ENCODE measurements around the gene STX8. TPM values are rescaled to one million over a fixed set of nuclear protein-coding genes. Genes with fewer than 3 reads are reported as not detected.

STX8 gene
- total RNA-seq, 1 donor from 2014 or later = 28.6 TPM

- no peak for ATAC-seq
Observed at GRCh38 chr17:9315360-9315759, 260.3 kb downstream of the STX8 start.

GRCh38 chr17:9313346-9313745 lies 262.3 kb downstream of the STX8 start:
- ATAC-seq = no peak

More at GRCh38 chr17:9315360-9315759, 260.3 kb downstream of the STX8 start:
- DNase-seq (ENCODE audit: low spot score) = no peak

GRCh38 chr17:9309216-9309615 lies 266.4 kb downstream of the STX8 start:
- DNase-seq (ENCODE audit: low spot score) (no peak), ATAC-seq (no peak)

More at GRCh38 chr17:9313346-9313745, 262.3 kb downstream of the STX8 start:
- DNase-seq (ENCODE audit: low spot score) = no peak

GRCh38 chr17:9308069-9308468 lies 267.6 kb downstream of the STX8 start:
- no peak for ATAC-seq

GRCh38 chr17:9307313-9307998 lies 268.2 kb downstream of the STX8 start:
- ATAC-seq (no peak), DNase-seq (ENCODE audit: low spot score) (no peak)

More at GRCh38 chr17:9308069-9308468, 267.6 kb downstream of the STX8 start:
- no peak for DNase-seq (ENCODE audit: low spot score)

GRCh38 chr17:9306086-9306485 lies 269.5 kb downstream of the STX8 start:
- DNase-seq (ENCODE audit: low spot score) (no peak), ATAC-seq (no peak)

- no peak for DNase-seq (ENCODE audit: low spot score)
- ATAC-seq = no peak
Observed at GRCh38 chr17:9299695-9300094, 275.9 kb downstream of the STX8 start.

GRCh38 chr17:9298776-9299295 lies 276.8 kb downstream of the STX8 start:
- DNase-seq (ENCODE audit: low spot score) (no peak), ATAC-seq (peak; percentile 22)

GRCh38 chr17:9298135-9298534 lies 277.5 kb downstream of the STX8 start:
- ATAC-seq (peak; percentile 95), DNase-seq (ENCODE audit: low spot score) (peak; percentile 83)

- DNase-seq (ENCODE audit: low spot score) (no peak), ATAC-seq (no peak)
Observed at GRCh38 chr17:9294661-9295210, 280.9 kb downstream of the STX8 start.

GRCh38 chr17:9292561-9292941 lies 283.1 kb downstream of the STX8 start:
- DNase-seq (ENCODE audit: low spot score) (no peak), ATAC-seq (peak; percentile 46)

- DNase-seq (ENCODE audit: low spot score) (peak; percentile 54), ATAC-seq (peak; percentile 99)
Observed at GRCh38 chr17:9291912-9292560, 283.6 kb downstream of the STX8 start.

- ATAC-seq (no peak), DNase-seq (ENCODE audit: low spot score) (no peak)
Observed at GRCh38 chr17:9290226-9290613, 285.4 kb downstream of the STX8 start.

GRCh38 chr17:9287306-9287705 lies 288.3 kb downstream of the STX8 start:
- DNase-seq (ENCODE audit: low spot score) (no peak), ATAC-seq (no peak)

- ATAC-seq (no peak), DNase-seq (ENCODE audit: low spot score) (no peak)
Observed at GRCh38 chr17:9286434-9286833, 289.2 kb downstream of the STX8 start.

- no peak for ATAC-seq
- no peak for DNase-seq (ENCODE audit: low spot score)
Observed at GRCh38 chr17:9285602-9286427, 289.8 kb downstream of the STX8 start.

GRCh38 chr17:9284884-9285283 lies 290.7 kb downstream of the STX8 start:
- ATAC-seq = no peak
- DNase-seq (ENCODE audit: low spot score) = no peak

GRCh38 chr17:9283909-9284308 lies 291.7 kb downstream of the STX8 start:
- DNase-seq (ENCODE audit: low spot score) (no peak), ATAC-seq (no peak)

- DNase-seq (ENCODE audit: low spot score) (no peak), ATAC-seq (no peak)
Observed at GRCh38 chr17:9279893-9280292, 295.7 kb downstream of the STX8 start.

GRCh38 chr17:9274973-9275372 lies 300.6 kb downstream of the STX8 start:
- ATAC-seq = no peak
- no peak for DNase-seq (ENCODE audit: low spot score)

Measured in left lobe of liver (tissue), 2 donors.